Trophoblast cell (in vitro differentiated cells and primary cell): Measurements from ENCODE around the gene LRP1B.
"Not testable (repeated sequence)": the region's sequence is repeated elsewhere in the genome, so short reads cannot be mapped to it uniquely, and the experiment has no call there.

Source experiments
- DNase-seq, 2 donors: peaks; one replicate each; pipeline ENCODE4 v3.0.0-alpha.2; 2016
- H2AFZ ChIP-seq: 2 replicates; pipeline ENCODE4 v1.6.1; 2013; ENCODE audit warnings: low read length, moderate library complexity, mild to moderate bottlenecking; ENCODE audit not compliant: insufficient read depth, poor library complexity
- H2AK5ac ChIP-seq: 2 replicates; pipeline ENCODE4 v1.6.1; 2013; ENCODE audit warnings: mild to moderate bottlenecking, low read length
- H2BK120ac ChIP-seq: 2 replicates; pipeline ENCODE4 v1.6.1; 2013; ENCODE audit warnings: low read length, mild to moderate bottlenecking, moderate library complexity; ENCODE audit not compliant: insufficient read depth, poor library complexity
- H2BK12ac ChIP-seq: 2 replicates; pipeline ENCODE4 v1.6.1; 2013; ENCODE audit warnings: mild to moderate bottlenecking, low read length, moderate library complexity
- H2BK5ac ChIP-seq: 2 replicates; pipeline ENCODE4 v1.6.1; 2013; ENCODE audit warnings: low read length, low read depth, moderate library complexity, mild to moderate bottlenecking; ENCODE audit not compliant: poor library complexity
- H3K14ac ChIP-seq: 2 replicates; pipeline ENCODE4 v1.6.1; 2013; ENCODE audit warnings: mild to moderate bottlenecking, low read length
- H3K18ac ChIP-seq: 2 replicates; pipeline ENCODE4 v1.6.1; 2013; ENCODE audit warnings: mild to moderate bottlenecking, low read length
- H3K23ac ChIP-seq: 2 replicates; pipeline ENCODE4 v1.6.1; 2013; ENCODE audit warnings: low read length
- H3K27ac ChIP-seq: 2 replicates; pipeline ENCODE4 v1.5.1; 2013; ENCODE audit warnings: low read depth, mild to moderate bottlenecking, inconsistent platforms, low read length, moderate library complexity
- H3K27me3 ChIP-seq: 2 replicates; pipeline ENCODE4 v1.6.1; 2013; ENCODE audit warnings: inconsistent platforms, mild to moderate bottlenecking, low read length, moderate library complexity; ENCODE audit not compliant: insufficient read depth
- H3K36me3 ChIP-seq, 2 experiments: 1 replicate in 1 of 2; 2 replicates in 1 of 2; pipeline ENCODE4 v1.6.1; 2013; ENCODE audit warnings: low read length in 2 of 2, mild to moderate bottlenecking in 2 of 2, moderate library complexity in 1 of 2; ENCODE audit not compliant: insufficient read depth in 2 of 2, control insufficient read depth in 1 of 2
- H3K4ac ChIP-seq: 2 replicates; pipeline ENCODE4 v1.6.1; 2013; ENCODE audit warnings: low read depth, mild to moderate bottlenecking, low read length, moderate library complexity
- H3K4me1 ChIP-seq, 2 experiments: 1 replicate in 1 of 2; 2 replicates in 1 of 2; pipeline ENCODE4 v1.6.1; 2013; ENCODE audit warnings: low read length in 2 of 2, mild to moderate bottlenecking in 2 of 2, moderate library complexity in 1 of 2; ENCODE audit not compliant: insufficient read depth in 2 of 2, control insufficient read depth in 1 of 2
- H3K4me2 ChIP-seq: 2 replicates; pipeline ENCODE4 v1.6.1; 2013; ENCODE audit warnings: inconsistent platforms, mild to moderate bottlenecking, low read length, moderate library complexity
- H3K4me3 ChIP-seq: 2 replicates; pipeline ENCODE4 v1.5.1; 2013; ENCODE audit warnings: mild to moderate bottlenecking, low read depth, low read length, inconsistent platforms
- H3K79me1 ChIP-seq: one replicate; pipeline ENCODE4 v1.6.1; 2013; ENCODE audit warnings: low read length
- H3K79me2 ChIP-seq: 2 replicates; pipeline ENCODE4 v1.6.1; 2013; ENCODE audit warnings: low read length, mild to moderate bottlenecking; ENCODE audit not compliant: control insufficient read depth, insufficient read depth, poor library complexity
- H3K9ac ChIP-seq: 2 replicates; pipeline ENCODE4 v1.6.1; 2013; ENCODE audit warnings: mild to moderate bottlenecking, low read length
- H3K9me3 ChIP-seq: 2 replicates; pipeline ENCODE4 v1.6.1; 2013; ENCODE audit warnings: low read depth, mild to moderate bottlenecking, control low read depth, inconsistent platforms, low read length; ENCODE audit not compliant: insufficient read depth
- H4K12ac ChIP-seq: 2 replicates; pipeline ENCODE4 v1.6.1; 2013; ENCODE audit warnings: low read depth, mild to moderate bottlenecking, low read length, moderate library complexity
- H4K8ac ChIP-seq: 2 replicates; pipeline ENCODE4 v1.6.1; 2013; ENCODE audit warnings: low read depth, mild to moderate bottlenecking, low read length, moderate library complexity
- H4K91ac ChIP-seq: one replicate; pipeline ENCODE4 v1.6.1; 2013; ENCODE audit warnings: low read depth, mild to moderate bottlenecking, low read length, moderate library complexity
- WGBS: extraction: QIAGEN DNeasy Blood & Tissue Kit; methylation state at CpG from one replicate; pipeline ENCODE4 v1.1.7; 2013; ENCODE audit warnings: missing lambda C conversion rate; ENCODE audit not compliant: insufficient read length, insufficient coverage; ENCODE audit errors: extremely low coverage; 5-methylcytosine and 5-hydroxymethylcytosine counted together

The LRP1B gene

DNA sequence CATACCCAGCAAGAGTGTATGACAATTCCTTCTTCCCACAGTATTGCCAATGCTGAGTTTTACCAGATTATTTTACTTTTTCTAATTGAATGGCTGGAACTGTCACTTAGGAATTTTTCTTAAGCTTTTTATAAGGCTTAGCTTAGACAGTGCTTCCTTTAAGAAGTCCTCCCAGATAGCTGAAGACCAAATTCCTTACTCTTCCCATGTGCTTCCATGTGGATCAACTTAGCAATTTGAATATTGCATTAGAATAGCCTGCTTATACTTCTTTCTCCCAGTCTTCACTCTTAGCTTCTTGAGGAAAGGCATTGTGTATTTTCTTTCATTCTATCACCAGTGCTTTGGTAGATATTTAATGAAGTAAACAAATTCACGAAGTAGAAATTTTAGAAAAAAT, 1144.4 kb downstream of the LRP1B start:
- Histone ChIP-seq H3K4me3 (no peak overlapping the region), H3K9ac (no peak overlapping the region), H3K4me1 (no peaks in the 10 kb centered on the region), H2BK5ac (no peak overlapping the region), H2AFZ (no peak overlapping the region), H4K8ac (no peak overlapping the region), H3K27me3 (no peaks in the 10 kb centered on the region), H3K18ac (no peak overlapping the region), H3K36me3 (no peaks in the 10 kb centered on the region), H3K79me2 (no peaks in the 10 kb centered on the region), H3K9me3 (no peaks in the 10 kb centered on the region), H3K4me2 (no peak overlapping the region), H3K14ac (no peak overlapping the region), H2BK12ac (no peak overlapping the region), H3K27ac (no peak overlapping the region), H3K23ac (no peak overlapping the region), H4K91ac (no peak overlapping the region), H3K4ac (no peak overlapping the region), H3K79me1 (no peaks in the 10 kb centered on the region), H2AK5ac (no peak overlapping the region), H4K12ac (no peak overlapping the region), H2BK120ac (no peak overlapping the region)
- WGBS, result no CpG with 5 or more reads among the region's 1 CpG
- DNase-seq, result no peak

DNA sequence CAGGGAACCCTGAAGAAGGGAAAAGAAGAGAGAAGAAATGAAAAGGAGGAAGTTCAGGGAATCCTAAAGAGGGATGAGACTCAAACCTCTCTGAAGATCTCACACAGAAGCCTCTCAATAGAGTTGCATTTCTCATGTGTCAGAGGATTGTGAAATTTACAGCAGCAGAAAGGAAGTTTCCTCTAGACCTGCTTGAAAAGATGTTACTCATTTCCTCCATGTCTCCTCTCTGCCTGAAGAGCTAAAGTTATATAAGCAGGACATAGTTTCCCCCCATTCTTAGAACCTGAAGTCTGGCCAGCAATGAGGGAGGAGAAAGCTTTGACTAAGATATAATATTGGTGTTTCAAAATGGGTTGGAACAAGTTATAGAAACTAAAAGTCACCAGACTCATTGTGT, 1155.6 kb downstream of the LRP1B start:
- Histone ChIP-seq H3K79me1 (no peaks in the 10 kb centered on the region), H4K91ac (no peak overlapping the region), H3K14ac (no peak overlapping the region), H3K4ac (no peak overlapping the region), H4K8ac (no peak overlapping the region), H2AFZ (no peak overlapping the region), H3K9me3 (no peaks in the 10 kb centered on the region), H3K79me2 (no peaks in the 10 kb centered on the region), H2BK5ac (no peak overlapping the region), H3K4me2 (no peak overlapping the region), H3K36me3 (no peaks in the 10 kb centered on the region), H2BK12ac (no peak overlapping the region), H3K23ac (no peak overlapping the region), H2AK5ac (no peak overlapping the region), H3K4me3 (no peak overlapping the region), H3K9ac (no peak overlapping the region), H3K18ac (no peak overlapping the region), H3K4me1 (no peaks in the 10 kb centered on the region), H3K27me3 (no peaks in the 10 kb centered on the region), H2BK120ac (no peak overlapping the region), H4K12ac (no peak overlapping the region), H3K27ac (no peak overlapping the region)
- DNase-seq, result no peak

DNA sequence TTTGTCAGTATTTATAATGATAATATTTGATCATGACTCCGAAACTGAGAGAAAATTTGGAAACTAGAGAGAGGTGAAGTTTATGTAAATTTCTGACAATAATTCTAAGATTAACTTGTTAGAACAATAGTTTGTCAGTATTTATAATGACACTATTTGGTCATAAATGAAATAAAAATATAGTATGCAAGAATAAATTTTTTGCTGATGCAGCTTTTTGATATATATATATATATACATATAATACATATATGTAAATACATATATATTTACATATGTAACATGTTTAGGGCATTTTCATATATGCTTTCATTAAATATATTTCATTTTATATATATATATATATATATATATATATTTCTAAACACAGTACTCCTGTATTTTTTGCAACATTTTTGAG, 1158.1 kb downstream of the LRP1B start:
- Histone ChIP-seq H2BK12ac (no peak overlapping the region), H2BK5ac (no peak overlapping the region), H4K91ac (no peak overlapping the region), H3K4ac (no peak overlapping the region), H3K23ac (no peak overlapping the region), H3K9ac (no peak overlapping the region), H3K79me2 (no peaks in the 10 kb centered on the region), H2AK5ac (no peak overlapping the region), H3K4me3 (no peak overlapping the region), H4K8ac (no peak overlapping the region), H3K4me1 (no peaks in the 10 kb centered on the region), H3K9me3 (no peaks in the 10 kb centered on the region), H4K12ac (no peak overlapping the region), H3K27ac (no peak overlapping the region), H2BK120ac (no peak overlapping the region), H3K14ac (no peak overlapping the region), H3K18ac (no peak overlapping the region), H3K36me3 (no peaks in the 10 kb centered on the region), H3K27me3 (no peaks in the 10 kb centered on the region), H2AFZ (no peak overlapping the region), H3K79me1 (no peaks in the 10 kb centered on the region), H3K4me2 (no peak overlapping the region)
- no CpG with 5 or more reads among the region's 1 CpG for WGBS
- DNase-seq, result no peak

DNA sequence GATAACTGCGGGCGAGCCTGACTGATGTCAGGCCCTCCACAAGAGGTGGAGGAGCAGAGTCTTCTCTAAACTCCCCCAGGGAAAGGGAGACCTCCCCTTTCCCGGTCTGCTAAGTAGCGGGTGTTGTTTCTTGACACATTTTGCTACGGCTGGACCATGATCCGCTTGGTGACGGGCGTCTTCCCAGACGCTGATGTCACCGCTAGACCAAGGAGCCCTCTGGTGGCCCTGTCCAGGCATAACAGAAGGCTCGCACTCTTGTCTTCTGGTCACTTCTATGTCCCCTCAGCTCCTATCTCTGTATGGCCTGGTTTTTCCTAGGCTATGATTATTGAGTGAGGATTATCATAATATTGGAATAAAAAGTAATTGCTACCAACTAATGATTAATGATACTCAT, 1166.5 kb downstream of the LRP1B start:
- not testable (repeated sequence) for H2AFZ ChIP-seq, H3K4ac ChIP-seq, H2BK5ac ChIP-seq, H3K4me3 ChIP-seq, H3K9ac ChIP-seq, H2AK5ac ChIP-seq, H3K18ac ChIP-seq, H2BK120ac ChIP-seq, H4K8ac ChIP-seq, H2BK12ac ChIP-seq, H3K79me2 ChIP-seq, H3K27me3 ChIP-seq, H4K91ac ChIP-seq, H3K4me1 ChIP-seq, H3K14ac ChIP-seq, H3K79me1 ChIP-seq, H4K12ac ChIP-seq, H3K9me3 ChIP-seq, H3K36me3 ChIP-seq, H3K23ac ChIP-seq, H3K27ac ChIP-seq, H3K4me2 ChIP-seq
- no CpG with 5 or more reads among the region's 11 CpGs for WGBS
- DNase-seq, result peak in 1 of 2 donors; percentile 23

DNA sequence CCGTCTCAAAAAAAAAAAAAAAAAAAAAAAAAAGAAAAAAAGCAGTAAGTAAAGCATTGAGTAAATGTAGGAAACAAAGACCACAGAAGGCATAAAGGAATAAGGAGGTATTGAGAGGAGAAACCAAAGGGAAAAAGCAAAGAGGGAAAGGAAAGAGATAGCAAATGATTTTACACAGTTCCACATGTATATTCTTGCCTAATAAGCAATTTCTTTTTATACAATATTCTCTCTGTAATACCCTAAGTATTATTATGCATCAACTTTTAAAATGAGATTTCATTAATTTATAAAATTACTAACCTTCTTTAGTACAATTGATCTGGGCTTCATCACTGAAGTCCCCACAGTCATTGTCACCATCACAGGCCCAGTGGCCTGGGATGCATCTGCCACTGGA, 1180.9 kb downstream of the LRP1B start:
- H2BK5ac ChIP-seq, result no peak overlapping the region
- H2AFZ ChIP-seq, result no peak overlapping the region
- H3K14ac ChIP-seq, result no peak overlapping the region
- no peak overlapping the region for H3K4me2 ChIP-seq
- H4K8ac ChIP-seq, result no peak overlapping the region
- DNase-seq, result no peak
- H2BK12ac ChIP-seq, result no peak overlapping the region
- H3K79me2 ChIP-seq, result no peaks in the 10 kb centered on the region
- H2AK5ac ChIP-seq, result no peak overlapping the region
- no peaks in the 10 kb centered on the region for H3K27me3 ChIP-seq
- no peak overlapping the region for H3K4ac ChIP-seq
- H3K79me1 ChIP-seq, result no peaks in the 10 kb centered on the region
- no CpG with 5 or more reads among the region's 1 CpG for WGBS
- no peak overlapping the region for H3K9ac ChIP-seq
- no peak overlapping the region for H3K27ac ChIP-seq
- no peaks in the 10 kb centered on the region for H3K36me3 ChIP-seq
- no peaks in the 10 kb centered on the region for H3K4me1 ChIP-seq
- H2BK120ac ChIP-seq, result no peak overlapping the region
- no peak overlapping the region for H4K91ac ChIP-seq
- H3K23ac ChIP-seq, result no peak overlapping the region
- H4K12ac ChIP-seq, result no peak overlapping the region
- no peak overlapping the region for H3K4me3 ChIP-seq
- no peaks in the 10 kb centered on the region for H3K9me3 ChIP-seq
- no peak overlapping the region for H3K18ac ChIP-seq
